Putamen (tissue), 1 donor: ENCODE data around the gene NPAS3.

Source experiments
- DNase-seq: peaks from one replicate; pipeline ENCODE4 v3.0.0-alpha.2; 2016; ENCODE audit warnings: low spot score

NPAS3 gene

DNA sequence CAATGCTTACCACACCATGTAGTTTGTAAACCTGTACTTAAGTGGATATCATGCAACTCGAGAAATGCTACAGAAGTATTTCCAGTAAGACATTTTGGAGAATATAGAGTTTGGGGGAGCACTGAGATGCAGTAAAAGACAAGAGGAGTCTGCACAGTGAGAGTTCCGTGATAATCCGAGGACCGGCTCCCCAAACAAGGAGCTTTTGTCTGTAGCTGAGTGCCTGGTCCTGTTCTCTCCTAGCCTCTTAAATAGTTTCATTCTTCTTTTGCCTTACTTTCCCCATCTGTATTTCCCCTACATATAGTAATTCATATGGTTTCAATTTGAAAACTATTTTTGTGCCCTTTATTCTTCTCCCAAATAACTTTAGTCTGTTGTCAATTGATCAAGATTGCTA is 648.1 kb downstream of the NPAS3 start:
- DNase-seq, result peak; percentile 14

GRCh38 chr14:33587791-33588190 is 649.1 kb downstream of the NPAS3 start:
- DNase-seq, result no peak

- DNase-seq, result no peak
These were observed 650.1 kb downstream of the NPAS3 start for GRCh38 chr14:33588771-33589170.

GRCh38 chr14:33589334-33589733 is 650.7 kb downstream of the NPAS3 start:
- no peak for DNase-seq

- DNase-seq, result no peak
These were observed 652.4 kb downstream of the NPAS3 start for GRCh38 chr14:33590891-33591630.

DNA sequence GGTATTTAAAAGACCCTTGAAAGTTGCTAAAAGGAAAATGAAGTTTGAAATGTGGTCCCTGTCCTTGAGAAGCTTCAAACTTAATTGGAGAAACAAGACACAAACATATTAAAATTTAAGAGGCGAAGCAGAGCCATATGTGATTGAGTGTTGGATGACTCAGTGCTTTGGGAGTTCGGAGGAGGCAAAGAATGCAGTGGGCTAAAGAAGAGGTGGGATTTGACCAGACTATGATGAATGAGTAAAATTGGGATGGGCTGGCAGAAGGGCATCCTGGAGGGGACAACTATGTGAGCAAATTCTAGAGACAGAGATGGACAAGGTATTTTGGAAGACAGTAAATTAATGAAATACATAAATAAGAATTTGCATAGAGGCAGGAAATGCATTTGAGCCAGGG is 653.6 kb downstream of the NPAS3 start:
- DNase-seq, result no peak

DNA sequence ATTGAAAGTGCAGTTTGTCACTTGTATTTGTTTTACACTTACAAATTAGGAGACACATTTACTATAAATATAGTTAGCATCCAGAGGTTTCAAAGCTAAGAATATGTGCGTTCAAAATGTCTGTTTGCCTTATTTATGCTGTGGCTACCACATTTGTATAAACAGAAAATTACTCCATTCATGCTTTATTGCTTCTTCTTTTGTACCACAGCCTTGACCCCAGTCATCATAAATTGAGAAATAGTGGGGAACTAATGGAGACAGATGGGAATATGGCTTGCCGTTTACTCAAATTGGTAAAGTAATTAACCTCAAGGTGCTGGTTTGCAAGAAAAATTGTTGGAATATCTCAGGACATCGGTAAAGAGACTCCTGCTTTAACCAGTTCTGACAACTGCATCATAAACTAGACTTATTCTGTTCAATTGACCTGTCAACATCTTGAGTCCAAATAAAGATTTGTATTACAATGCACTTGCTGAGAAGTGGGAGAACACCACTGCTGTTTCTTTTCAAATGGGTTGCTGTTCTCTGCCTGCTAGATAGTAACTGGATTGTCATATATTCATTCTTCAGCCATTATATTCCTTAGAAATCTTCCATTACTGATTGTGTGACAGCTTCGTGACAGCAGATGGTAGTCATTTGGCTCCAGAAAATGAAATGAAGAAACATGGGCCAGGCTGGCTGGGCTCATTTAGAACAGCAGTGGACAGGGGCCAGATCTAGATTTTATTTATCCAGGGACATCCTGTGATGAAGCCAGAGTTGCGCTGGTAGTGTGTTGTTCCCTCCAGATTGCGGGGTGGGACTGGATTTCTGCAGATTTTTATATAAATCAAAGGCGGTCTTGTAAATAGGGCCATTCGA is 657.8 kb downstream of the NPAS3 start:
- DNase-seq, result no peak

DNA sequence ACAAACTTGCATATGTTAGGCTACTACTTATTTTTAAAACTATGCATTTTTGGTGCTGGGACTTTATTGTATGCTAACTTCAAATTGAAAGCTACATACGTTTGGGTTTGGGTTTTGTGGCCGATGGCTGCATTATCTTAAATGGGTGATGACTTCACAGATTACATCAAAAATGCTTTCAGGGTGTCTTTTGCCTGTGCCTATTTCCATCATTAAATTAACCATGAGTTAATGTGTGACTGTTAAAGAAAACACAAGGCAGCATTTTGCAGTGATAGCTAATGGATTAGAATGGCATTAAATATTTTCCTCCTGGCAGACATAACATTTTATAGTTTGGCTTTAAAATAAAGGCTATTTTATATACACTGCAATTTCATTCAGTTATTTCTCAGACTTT is 659.9 kb downstream of the NPAS3 start:
- DNase-seq, result no peak

DNA sequence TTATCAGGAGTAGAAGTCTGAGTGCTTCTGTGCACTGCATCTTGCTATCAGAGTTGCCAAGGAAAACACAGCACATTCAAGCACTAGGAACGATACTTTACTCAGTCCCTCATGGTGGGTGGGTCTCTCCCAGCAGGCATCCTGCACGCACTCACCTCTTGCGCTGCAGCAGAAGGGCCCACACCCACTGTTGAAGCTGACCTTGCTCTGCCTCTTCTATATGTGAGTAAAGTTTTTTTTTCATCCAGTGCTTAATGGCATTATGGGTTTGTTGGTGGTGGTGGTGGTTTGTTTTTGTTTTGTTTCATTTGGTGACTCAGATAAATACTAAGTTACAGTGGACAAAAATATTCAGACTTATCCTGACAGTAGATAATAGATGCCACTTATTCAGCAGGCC is 663.7 kb downstream of the NPAS3 start:
- no peak for DNase-seq

DNA sequence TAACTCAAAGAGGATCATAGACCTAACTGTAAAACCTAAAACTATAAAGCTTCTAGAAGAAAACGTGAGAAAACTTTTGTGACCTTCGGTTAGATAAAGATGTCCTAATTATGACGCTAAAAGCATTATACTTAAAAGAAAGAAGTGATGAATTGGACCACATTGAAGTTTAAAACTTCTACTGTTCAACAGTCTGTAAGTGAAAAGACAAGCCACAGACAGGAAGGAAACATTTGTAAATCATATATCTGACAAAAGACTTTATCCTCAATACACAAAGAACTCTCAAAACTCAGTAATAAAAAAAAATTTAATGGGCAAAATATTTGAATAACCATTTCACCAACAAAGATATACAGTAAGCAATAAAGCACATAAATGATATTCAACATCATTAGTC is 667.9 kb downstream of the NPAS3 start:
- DNase-seq, result no peak

- DNase-seq, result no peak
These were observed 670.9 kb downstream of the NPAS3 start for GRCh38 chr14:33609582-33609981.

DNA sequence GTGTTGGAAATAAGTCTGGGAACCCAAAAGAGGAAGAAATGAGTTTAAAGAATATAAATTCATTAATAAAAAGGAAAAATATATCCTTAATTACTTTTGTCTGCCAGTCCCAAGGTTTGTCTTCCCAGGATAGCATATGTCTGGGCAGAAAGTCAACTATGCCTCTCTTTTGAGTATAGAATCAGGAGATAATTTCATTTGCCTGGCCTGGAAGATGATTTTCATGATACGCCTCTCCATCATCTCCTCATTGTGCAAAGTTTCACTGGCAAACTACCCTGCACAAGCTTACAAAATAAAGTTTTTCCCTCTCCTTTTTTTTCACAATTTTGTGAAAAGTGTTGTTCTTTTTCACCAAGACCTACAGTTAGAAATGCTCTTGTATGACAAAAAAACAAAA is 671.4 kb downstream of the NPAS3 start:
- DNase-seq, result no peak

DNA sequence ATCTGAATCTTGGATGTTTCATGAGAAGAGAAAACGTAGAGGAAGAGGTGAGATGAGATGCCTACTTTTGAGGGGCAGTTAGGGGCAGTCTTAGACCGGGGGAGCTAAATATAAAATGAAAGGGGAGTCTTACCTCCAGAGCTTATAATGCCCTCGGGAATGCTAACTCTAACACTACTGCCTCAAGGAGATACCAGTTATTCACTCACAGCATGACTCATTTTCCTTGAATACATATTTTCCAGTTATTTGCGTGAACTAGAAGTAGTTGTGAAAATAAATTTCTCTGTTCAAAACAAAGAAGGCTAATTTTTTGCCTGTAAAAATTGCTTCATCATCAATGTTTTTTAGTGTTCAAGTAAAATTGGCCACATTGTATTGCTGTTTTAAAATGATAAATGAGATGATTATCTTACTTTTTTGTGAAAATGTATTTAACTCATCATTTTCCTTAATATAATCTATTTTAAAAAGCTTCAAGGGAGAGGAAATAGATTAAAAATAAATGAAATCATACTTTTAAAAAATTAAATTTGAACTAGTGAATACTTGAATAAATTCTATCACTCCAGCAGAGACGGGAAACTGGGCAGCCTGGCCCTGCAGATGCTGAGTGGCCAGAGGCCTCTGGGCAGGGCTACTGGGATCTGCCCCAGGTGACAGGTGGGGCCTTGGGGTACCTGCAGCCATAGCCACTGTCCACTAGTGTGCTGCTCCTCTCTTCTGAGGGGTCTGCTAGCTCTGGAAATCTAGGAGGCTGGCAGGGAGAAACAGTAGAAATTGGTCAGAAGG is 672.9 kb downstream of the NPAS3 start:
- no peak for DNase-seq

DNA sequence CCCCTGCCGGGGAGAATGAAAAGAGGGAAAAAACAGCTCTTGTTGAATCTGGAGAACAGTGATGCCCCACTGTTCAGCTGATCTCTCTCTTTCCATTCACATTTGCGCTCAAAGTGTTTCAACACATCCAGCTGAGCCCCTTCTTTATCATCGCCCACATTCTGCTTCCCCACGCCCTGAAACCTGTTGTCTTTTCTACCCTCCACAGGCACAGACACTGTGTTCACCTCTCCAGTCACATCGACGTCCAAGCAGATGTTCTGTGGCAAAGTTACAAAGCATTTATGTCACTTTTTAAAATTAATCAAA is 673.5 kb downstream of the NPAS3 start:
- DNase-seq, result no peak

DNA sequence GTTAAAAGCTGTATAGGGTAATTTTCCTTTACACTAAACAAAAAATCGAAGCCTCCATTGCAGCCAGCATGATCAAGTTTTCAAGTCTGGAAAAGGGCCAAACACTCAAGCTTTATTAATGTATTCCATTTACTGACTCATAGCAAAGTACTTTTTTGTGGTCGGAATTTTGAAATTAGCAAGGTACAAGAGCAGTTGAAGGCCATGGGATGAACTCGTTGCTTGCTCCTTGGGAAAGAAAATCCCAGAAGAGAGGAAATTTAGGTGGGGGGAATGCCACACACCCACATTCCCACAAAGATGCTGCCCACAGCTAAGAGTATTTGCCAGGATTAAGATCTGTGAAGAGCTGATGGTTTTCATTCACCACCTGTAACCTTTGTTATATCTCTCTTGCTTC is 678.5 kb downstream of the NPAS3 start:
- no peak for DNase-seq

DNA sequence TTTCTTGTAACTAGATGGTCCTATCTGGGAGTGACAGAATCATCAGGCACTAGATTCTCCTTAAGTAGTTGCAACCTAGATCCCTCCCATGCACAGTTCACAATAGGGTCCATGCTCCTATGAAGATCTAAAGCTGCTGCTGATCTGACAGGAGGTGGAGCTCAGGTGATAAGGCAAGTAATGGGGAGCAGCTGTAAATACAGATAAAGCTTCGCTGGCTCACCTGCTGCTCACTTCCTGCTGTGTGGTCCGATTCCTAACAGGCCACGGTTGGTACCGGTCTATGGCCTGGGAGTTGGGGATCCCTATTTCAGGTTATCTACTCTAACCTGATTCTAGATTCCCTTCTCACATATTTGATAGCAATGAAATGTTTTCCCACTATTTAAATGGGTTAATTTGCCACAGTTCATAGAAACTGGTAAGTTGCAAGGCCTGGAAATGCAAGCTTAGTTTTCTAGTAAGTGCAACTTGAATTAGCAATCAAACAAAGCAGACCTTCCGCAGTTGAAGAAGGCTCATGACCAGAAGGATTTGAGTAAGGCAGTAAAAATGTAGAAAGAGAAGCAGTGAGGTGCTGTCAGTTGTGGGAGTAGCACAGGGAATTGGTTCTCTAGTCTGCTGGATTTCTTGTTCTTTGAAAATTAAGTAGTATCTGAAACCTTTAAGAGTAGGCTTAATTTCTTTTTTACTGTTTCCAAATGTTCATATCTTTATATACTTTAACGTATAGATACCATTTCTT is 679.9 kb downstream of the NPAS3 start:
- no peak for DNase-seq

GRCh38 chr14:33622496-33622895 is 683.8 kb downstream of the NPAS3 start:
- no peak for DNase-seq

DNA sequence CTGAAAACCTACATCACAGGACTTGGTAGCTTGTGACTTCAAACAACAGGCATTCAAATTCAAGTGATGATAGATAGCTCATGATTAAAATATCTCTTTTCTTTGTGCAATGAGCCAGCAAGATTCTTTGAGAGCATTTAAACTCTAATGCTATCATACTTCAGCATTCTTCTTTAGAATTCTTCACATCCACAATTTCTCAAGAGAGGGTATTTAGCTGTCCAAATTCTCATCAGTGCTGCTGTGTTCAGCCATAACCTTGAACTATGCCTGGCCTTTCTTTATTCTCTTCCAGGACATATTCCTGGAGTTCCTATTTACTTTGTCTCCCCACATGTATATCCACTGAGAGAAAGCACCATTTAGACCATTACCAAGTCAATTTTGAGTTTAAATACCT is 691.1 kb downstream of the NPAS3 start:
- no peak for DNase-seq

DNA sequence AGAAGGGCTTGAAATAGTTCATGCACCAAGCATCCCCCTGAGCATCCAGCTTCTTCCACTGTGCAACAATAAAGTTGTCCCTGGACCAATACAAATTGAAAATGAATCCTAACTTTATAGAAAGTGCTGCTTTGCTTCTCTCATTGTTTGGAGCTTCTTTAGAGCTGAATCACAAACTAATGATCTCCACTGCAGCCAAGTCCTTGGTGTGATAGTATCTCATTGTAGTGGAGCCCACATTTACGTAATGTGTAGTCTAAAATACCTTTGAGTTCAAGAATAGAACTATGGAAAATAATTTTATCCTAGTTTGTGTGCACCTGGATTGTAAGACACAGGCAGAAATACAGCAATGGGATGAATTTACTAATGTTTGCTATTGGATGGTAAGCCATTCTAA is 692.3 kb downstream of the NPAS3 start:
- no peak for DNase-seq

DNA sequence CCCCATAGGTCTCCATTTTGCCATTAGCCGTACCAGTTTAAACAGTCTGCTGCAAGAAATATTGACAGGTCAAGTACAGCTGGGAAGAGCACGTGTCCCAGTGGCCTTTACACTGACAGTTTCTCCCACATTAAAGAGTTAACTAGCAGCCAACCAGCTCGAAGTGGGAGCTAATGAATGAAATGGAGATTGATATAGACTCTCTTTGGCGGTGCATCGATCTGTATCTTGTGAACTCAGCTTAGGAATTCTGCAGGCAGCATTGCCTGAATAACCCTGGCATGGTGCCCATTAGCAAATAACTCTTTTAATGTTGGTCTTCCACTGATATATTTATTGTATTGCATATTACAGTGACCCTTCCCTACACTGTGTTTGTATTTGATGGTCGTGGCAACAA is 692.8 kb downstream of the NPAS3 start:
- no peak for DNase-seq

DNA sequence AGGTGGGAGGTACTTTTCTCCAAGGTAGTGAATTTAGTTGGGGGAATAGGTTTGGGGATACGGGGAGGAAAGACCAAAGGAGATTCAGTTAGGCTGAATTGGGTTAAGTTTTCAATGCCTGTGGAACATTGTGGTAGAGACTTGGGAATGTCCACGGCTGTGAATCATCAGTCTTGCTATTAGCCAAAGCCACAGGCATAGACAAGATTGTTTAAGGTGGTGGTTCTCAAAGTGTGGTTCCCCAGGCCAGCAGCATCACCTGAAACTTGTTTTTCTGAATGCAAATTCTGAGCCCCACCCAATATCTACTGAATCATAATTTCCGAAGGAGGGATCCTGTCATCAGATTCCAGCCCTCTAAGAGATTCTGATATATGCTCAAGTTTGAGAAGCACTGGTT is 696.0 kb downstream of the NPAS3 start:
- no peak for DNase-seq

DNA sequence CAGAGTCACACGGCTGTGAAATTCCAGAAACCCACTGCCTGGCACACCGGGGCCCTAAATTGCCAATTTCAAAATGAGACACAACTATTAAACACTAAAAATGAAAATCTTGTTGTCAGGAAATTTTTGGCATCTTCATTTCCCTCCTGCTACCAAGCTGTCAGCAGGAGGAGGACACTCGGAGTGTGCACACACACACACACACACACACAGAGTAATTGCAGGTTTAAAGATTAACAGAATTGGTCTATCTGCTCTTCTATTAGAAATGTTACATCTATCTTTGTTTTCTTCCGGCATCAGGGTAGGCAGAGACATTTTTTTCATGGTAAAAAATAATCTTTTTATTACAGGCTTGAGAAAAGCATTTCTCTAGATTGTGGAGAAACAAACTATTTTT is 698.0 kb downstream of the NPAS3 start:
- no peak for DNase-seq
